22Rv1 (cell line): ENCODE data around the gene DYNC1I1.

ENCODE experiments used
- ZFX ChIP-seq: fragments of 450-650 bp; IDR thresholded peaks from 2 replicates; pipeline ENCODE4 v1.6.1; 2017; ENCODE audit warnings: antibody characterized with exemption, borderline replicate concordance
- TF ChIP-seq, protein P1 (sequence below): fragments of 450-650 bp; IDR thresholded peaks from 2 replicates; pipeline ENCODE4 v1.5.1; 2017; ENCODE audit warnings: mild to moderate bottlenecking

DNA sequence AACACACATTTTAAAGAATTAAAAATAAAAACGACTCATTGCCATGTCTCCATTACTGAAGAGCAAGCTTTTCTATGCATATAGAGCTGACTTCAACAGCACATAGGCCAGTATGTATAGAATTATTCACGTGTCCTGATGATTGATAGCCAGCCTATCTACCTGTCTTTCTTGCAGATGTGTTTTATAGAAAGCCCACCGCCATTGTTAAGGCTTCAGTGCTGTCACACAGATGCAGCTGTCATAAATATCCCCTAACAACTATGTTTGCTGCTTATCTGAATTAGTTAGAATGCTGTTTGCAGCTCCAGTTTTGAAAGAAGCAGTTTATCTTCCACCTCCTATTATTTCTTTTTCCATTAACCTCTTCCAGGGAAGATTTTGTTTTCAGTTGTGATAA lies 313.6 kb downstream of the DYNC1I1 start:
- TF ChIP-seq, protein P1, sequence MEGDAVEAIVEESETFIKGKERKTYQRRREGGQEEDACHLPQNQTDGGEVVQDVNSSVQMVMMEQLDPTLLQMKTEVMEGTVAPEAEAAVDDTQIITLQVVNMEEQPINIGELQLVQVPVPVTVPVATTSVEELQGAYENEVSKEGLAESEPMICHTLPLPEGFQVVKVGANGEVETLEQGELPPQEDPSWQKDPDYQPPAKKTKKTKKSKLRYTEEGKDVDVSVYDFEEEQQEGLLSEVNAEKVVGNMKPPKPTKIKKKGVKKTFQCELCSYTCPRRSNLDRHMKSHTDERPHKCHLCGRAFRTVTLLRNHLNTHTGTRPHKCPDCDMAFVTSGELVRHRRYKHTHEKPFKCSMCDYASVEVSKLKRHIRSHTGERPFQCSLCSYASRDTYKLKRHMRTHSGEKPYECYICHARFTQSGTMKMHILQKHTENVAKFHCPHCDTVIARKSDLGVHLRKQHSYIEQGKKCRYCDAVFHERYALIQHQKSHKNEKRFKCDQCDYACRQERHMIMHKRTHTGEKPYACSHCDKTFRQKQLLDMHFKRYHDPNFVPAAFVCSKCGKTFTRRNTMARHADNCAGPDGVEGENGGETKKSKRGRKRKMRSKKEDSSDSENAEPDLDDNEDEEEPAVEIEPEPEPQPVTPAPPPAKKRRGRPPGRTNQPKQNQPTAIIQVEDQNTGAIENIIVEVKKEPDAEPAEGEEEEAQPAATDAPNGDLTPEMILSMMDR, result no peak
- no peak for TF ChIP-seq ZFX
